ENCODE results near the gene ACOX3.

DNA sequence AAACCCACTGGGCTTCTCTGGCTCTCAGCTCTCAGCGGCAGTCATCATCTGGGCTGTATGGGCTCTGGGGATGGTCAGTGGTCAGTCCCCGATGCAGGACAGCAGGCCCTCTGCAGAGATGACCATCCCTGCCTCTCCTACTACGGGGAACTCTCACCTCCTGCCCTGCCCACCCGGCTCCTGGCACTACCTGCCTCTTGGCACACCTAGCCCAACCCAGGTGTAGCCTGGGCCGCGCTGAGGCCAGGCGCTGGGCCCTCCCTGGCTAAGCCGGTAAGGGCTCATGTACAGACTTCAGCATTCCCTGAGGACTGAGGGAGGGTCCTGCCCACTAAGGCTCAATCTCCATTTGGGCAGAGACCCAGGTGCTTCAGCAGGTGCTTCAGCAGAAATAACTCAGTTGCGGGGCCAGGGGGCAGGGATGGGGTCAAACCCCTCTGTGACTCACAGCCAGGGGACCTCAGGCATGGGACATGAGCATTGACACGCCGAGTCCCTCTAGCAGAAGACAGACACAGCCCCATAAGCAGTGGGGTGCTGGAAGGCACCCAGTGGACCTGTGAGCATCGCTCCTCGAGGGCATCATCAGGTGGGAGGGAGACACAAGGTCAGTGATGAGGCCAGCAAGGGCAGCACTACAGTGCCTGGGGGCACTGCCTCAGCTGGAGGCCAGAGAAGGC, 71.0 kb downstream of the ACOX3 start:
- TF ChIP-seq, protein P1, sequence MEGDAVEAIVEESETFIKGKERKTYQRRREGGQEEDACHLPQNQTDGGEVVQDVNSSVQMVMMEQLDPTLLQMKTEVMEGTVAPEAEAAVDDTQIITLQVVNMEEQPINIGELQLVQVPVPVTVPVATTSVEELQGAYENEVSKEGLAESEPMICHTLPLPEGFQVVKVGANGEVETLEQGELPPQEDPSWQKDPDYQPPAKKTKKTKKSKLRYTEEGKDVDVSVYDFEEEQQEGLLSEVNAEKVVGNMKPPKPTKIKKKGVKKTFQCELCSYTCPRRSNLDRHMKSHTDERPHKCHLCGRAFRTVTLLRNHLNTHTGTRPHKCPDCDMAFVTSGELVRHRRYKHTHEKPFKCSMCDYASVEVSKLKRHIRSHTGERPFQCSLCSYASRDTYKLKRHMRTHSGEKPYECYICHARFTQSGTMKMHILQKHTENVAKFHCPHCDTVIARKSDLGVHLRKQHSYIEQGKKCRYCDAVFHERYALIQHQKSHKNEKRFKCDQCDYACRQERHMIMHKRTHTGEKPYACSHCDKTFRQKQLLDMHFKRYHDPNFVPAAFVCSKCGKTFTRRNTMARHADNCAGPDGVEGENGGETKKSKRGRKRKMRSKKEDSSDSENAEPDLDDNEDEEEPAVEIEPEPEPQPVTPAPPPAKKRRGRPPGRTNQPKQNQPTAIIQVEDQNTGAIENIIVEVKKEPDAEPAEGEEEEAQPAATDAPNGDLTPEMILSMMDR (IDR thresholded peaks at IDR 0.05) = no peak
- no peak for TF ChIP-seq POLR2A (IDR thresholded peaks at IDR 0.05)
